Trophoblast cell (in vitro differentiated cells and primary cell): Measurements from ENCODE around the gene PRM2.

Source experiments
- DNase-seq, 2 donors: peaks; one replicate each; pipeline ENCODE4 v3.0.0-alpha.2; 2016
- H2AFZ ChIP-seq: 2 replicates; pipeline ENCODE4 v1.6.1; 2013; ENCODE audit warnings: low read length, moderate library complexity, mild to moderate bottlenecking; ENCODE audit not compliant: insufficient read depth, poor library complexity
- H2AK5ac ChIP-seq: 2 replicates; pipeline ENCODE4 v1.6.1; 2013; ENCODE audit warnings: mild to moderate bottlenecking, low read length
- H2BK120ac ChIP-seq: 2 replicates; pipeline ENCODE4 v1.6.1; 2013; ENCODE audit warnings: low read length, mild to moderate bottlenecking, moderate library complexity; ENCODE audit not compliant: insufficient read depth, poor library complexity
- H2BK12ac ChIP-seq: 2 replicates; pipeline ENCODE4 v1.6.1; 2013; ENCODE audit warnings: mild to moderate bottlenecking, low read length, moderate library complexity
- H2BK5ac ChIP-seq: 2 replicates; pipeline ENCODE4 v1.6.1; 2013; ENCODE audit warnings: low read length, low read depth, moderate library complexity, mild to moderate bottlenecking; ENCODE audit not compliant: poor library complexity
- H3K14ac ChIP-seq: 2 replicates; pipeline ENCODE4 v1.6.1; 2013; ENCODE audit warnings: mild to moderate bottlenecking, low read length
- H3K18ac ChIP-seq: 2 replicates; pipeline ENCODE4 v1.6.1; 2013; ENCODE audit warnings: mild to moderate bottlenecking, low read length
- H3K23ac ChIP-seq: 2 replicates; pipeline ENCODE4 v1.6.1; 2013; ENCODE audit warnings: low read length
- H3K27ac ChIP-seq: 2 replicates; pipeline ENCODE4 v1.5.1; 2013; ENCODE audit warnings: low read depth, mild to moderate bottlenecking, inconsistent platforms, low read length, moderate library complexity
- H3K27me3 ChIP-seq: 2 replicates; pipeline ENCODE4 v1.6.1; 2013; ENCODE audit warnings: inconsistent platforms, mild to moderate bottlenecking, low read length, moderate library complexity; ENCODE audit not compliant: insufficient read depth
- H3K36me3 ChIP-seq, 2 experiments: 1 replicate in 1 of 2; 2 replicates in 1 of 2; pipeline ENCODE4 v1.6.1; 2013; ENCODE audit warnings: low read length in 2 of 2, mild to moderate bottlenecking in 2 of 2, moderate library complexity in 1 of 2; ENCODE audit not compliant: insufficient read depth in 2 of 2, control insufficient read depth in 1 of 2
- H3K4ac ChIP-seq: 2 replicates; pipeline ENCODE4 v1.6.1; 2013; ENCODE audit warnings: low read depth, mild to moderate bottlenecking, low read length, moderate library complexity
- H3K4me1 ChIP-seq, 2 experiments: 1 replicate in 1 of 2; 2 replicates in 1 of 2; pipeline ENCODE4 v1.6.1; 2013; ENCODE audit warnings: low read length in 2 of 2, mild to moderate bottlenecking in 2 of 2, moderate library complexity in 1 of 2; ENCODE audit not compliant: insufficient read depth in 2 of 2, control insufficient read depth in 1 of 2
- H3K4me2 ChIP-seq: 2 replicates; pipeline ENCODE4 v1.6.1; 2013; ENCODE audit warnings: inconsistent platforms, mild to moderate bottlenecking, low read length, moderate library complexity
- H3K4me3 ChIP-seq: 2 replicates; pipeline ENCODE4 v1.5.1; 2013; ENCODE audit warnings: mild to moderate bottlenecking, low read depth, low read length, inconsistent platforms
- H3K79me1 ChIP-seq: one replicate; pipeline ENCODE4 v1.6.1; 2013; ENCODE audit warnings: low read length
- H3K79me2 ChIP-seq: 2 replicates; pipeline ENCODE4 v1.6.1; 2013; ENCODE audit warnings: low read length, mild to moderate bottlenecking; ENCODE audit not compliant: control insufficient read depth, insufficient read depth, poor library complexity
- H3K9ac ChIP-seq: 2 replicates; pipeline ENCODE4 v1.6.1; 2013; ENCODE audit warnings: mild to moderate bottlenecking, low read length
- H3K9me3 ChIP-seq: 2 replicates; pipeline ENCODE4 v1.6.1; 2013; ENCODE audit warnings: low read depth, mild to moderate bottlenecking, control low read depth, inconsistent platforms, low read length; ENCODE audit not compliant: insufficient read depth
- H4K12ac ChIP-seq: 2 replicates; pipeline ENCODE4 v1.6.1; 2013; ENCODE audit warnings: low read depth, mild to moderate bottlenecking, low read length, moderate library complexity
- H4K8ac ChIP-seq: 2 replicates; pipeline ENCODE4 v1.6.1; 2013; ENCODE audit warnings: low read depth, mild to moderate bottlenecking, low read length, moderate library complexity
- H4K91ac ChIP-seq: one replicate; pipeline ENCODE4 v1.6.1; 2013; ENCODE audit warnings: low read depth, mild to moderate bottlenecking, low read length, moderate library complexity
- WGBS: extraction: QIAGEN DNeasy Blood & Tissue Kit; methylation state at CpG from one replicate; pipeline ENCODE4 v1.1.7; 2013; ENCODE audit warnings: missing lambda C conversion rate; ENCODE audit not compliant: insufficient read length, insufficient coverage; ENCODE audit errors: extremely low coverage; 5-methylcytosine and 5-hydroxymethylcytosine counted together

The PRM2 gene

DNA sequence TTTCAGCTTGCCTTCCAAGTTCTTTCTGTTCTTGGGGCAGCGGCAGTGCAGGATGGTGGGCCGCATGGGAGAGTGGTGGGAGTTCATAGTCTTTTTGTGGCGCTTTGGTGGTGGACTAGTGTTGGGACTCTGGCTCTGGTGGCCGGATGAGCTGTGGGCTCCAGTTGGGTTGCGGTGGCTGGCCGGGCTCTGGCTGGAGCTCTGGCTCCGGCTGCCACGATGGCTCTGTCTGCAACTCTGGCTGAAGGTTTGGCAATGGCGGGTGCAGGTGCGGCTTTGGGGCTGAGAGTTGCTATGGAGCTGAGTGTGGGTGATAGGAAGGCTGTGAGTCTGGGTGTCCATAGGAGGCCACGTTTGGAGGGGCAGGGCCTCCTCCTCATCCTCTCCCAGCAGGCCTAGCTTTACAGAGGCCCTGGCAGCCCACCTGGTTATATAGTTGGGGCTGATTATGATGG lies 7.3 kb downstream of the PRM2 start, which contains the start of gene TNP2:
TSS of gene TNP2 (minus strand) at position 405 of the 455 bp plus-strand sequence. CDS start at position 342, 63 bp downstream.
- no peak within 1 kb of the TSS for H3K18ac ChIP-seq
- no peak within 1 kb of the TSS for H3K9ac ChIP-seq
- H3K9me3 ChIP-seq: peaks cover 2% of the 10 kb centered on the region
- H3K27me3 ChIP-seq: no peaks in the 10 kb centered on the region
- H3K14ac ChIP-seq: no peak within 1 kb of the TSS
- no peak within 1 kb of the TSS for H2BK5ac ChIP-seq
- no peak within 1 kb of the TSS for H2BK120ac ChIP-seq
- H2AK5ac ChIP-seq: no peak within 1 kb of the TSS
- no peak for DNase-seq
- H3K27ac ChIP-seq: no peak within 1 kb of the TSS
- H3K23ac ChIP-seq: no peak within 1 kb of the TSS
- H2AFZ ChIP-seq: no peak within 1 kb of the TSS
- no peak within 1 kb of the TSS for H3K4ac ChIP-seq
- no CpG with 5 or more reads among the region's 11 CpGs for WGBS
- no peak within 1 kb of the TSS for H2BK12ac ChIP-seq
- H3K36me3 ChIP-seq: no peaks in the 10 kb centered on the region
- no peak within 1 kb of the TSS for H3K4me2 ChIP-seq
- H4K8ac ChIP-seq: no peak within 1 kb of the TSS
- no peak within 1 kb of the TSS for H3K4me3 ChIP-seq
- no peaks in the 10 kb centered on the region for H3K79me1 ChIP-seq
- H4K91ac ChIP-seq: no peak within 1 kb of the TSS
- no peak within 1 kb of the TSS for H4K12ac ChIP-seq
- no peaks in the 10 kb centered on the region for H3K79me2 ChIP-seq
- H3K4me1 ChIP-seq: peaks cover 0 to 5% of the 10 kb centered on the region in 2 experiments

DNA sequence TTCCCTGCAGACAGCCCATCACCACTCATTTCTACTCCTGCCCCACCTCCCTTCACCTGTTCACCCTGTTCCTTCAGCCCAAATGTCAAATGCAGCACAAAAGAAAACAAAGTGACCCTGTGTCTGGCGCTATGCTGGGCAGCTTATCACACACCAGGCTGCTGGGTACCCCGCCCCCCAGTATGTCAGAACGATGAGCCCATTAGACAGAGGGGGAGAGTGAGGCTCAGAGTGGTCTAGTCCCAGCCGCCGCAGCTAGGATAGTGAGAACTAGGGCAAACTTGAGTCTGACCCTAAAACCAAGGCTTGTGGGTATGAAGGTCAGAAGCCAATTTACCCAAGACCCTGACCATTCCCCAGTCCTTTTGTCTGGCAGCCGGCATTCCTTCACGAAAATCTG lies 11.2 kb downstream of the PRM2 start:
- no peaks in the 10 kb centered on the region for H3K79me2 ChIP-seq
- no peak overlapping the region for H2BK12ac ChIP-seq
- peaks cover 4% of the 10 kb centered on the region for H3K79me1 ChIP-seq
- WGBS: no CpG with 5 or more reads among the region's 7 CpGs
- H3K27me3 ChIP-seq: no peaks in the 10 kb centered on the region
- no peak overlapping the region for H3K14ac ChIP-seq
- H3K18ac ChIP-seq: no peak overlapping the region
- no peak overlapping the region for H3K27ac ChIP-seq
- no peak for DNase-seq
- no peak overlapping the region for H4K8ac ChIP-seq
- no peaks in the 10 kb centered on the region for H3K36me3 ChIP-seq
- H3K4me2 ChIP-seq: no peak overlapping the region
- H2BK120ac ChIP-seq: no peak overlapping the region
- no peak overlapping the region for H4K91ac ChIP-seq
- no peaks in the 10 kb centered on the region for H3K9me3 ChIP-seq
- no peak overlapping the region for H4K12ac ChIP-seq
- H2AFZ ChIP-seq: no peak overlapping the region
- no peak overlapping the region for H2AK5ac ChIP-seq
- H3K4me3 ChIP-seq: no peak overlapping the region
- no peak overlapping the region for H2BK5ac ChIP-seq
- no peak overlapping the region for H3K4ac ChIP-seq
- H3K4me1 ChIP-seq: peaks cover 12% of the 10 kb centered on the region in 2 experiments
- no peak overlapping the region for H3K9ac ChIP-seq
- H3K23ac ChIP-seq: no peak overlapping the region

DNA sequence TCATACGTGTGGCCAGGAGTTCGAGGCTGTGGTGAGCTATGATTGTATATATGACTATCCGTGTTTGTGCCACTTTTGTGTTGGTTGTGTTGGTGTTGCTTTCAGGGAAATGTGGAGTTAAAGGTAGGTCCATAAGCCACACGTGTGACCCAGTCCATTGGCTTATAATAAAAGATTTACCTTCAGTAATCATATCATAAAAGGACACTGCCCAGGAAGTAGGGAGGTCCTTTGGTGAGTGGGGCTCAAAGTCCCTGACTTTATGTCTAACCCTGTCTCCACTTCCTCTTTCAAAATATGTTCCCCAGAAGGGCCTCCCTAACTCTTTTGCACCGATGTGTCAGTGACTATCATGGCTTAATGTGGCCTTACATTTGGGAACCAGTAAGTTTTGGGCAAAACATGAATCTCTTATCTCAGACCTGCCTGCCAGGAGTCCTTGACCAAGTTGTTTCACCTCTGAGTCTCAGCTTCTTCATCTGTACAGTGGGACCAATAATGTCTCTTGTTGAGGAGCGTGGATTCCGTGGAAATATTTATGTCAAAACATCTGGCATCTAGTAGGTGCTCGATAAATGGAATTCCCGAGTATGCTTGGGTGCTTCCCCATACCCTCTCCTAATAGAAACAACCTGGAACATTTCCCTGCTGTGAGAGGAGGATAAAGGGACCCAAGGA lies 12.0 kb downstream of the PRM2 start:
- Histone ChIP-seq H4K12ac (no peak overlapping the region), H3K9me3 (no peaks in the 10 kb centered on the region), H2BK12ac (no peak overlapping the region), H3K79me2 (no peaks in the 10 kb centered on the region), H3K4me1 (peaks cover 14 to 16% of the 10 kb centered on the region in 2 experiments), H3K36me3 (no peaks in the 10 kb centered on the region), H3K4ac (no peak overlapping the region), H3K23ac (no peak overlapping the region), H2BK5ac (no peak overlapping the region), H3K27me3 (no peaks in the 10 kb centered on the region), H4K91ac (no peak overlapping the region), H3K9ac (no peak overlapping the region), H3K18ac (no peak overlapping the region), H3K79me1 (peaks cover 4% of the 10 kb centered on the region), H3K14ac (no peak overlapping the region), H2BK120ac (no peak overlapping the region), H4K8ac (no peak overlapping the region), H2AFZ (no peak overlapping the region), H2AK5ac (no peak overlapping the region), H3K4me2 (no peak overlapping the region), H3K27ac (no peak overlapping the region), H3K4me3 (no peak overlapping the region)
- DNase-seq: no peak
- WGBS: no CpG with 5 or more reads among the region's 9 CpGs

DNA sequence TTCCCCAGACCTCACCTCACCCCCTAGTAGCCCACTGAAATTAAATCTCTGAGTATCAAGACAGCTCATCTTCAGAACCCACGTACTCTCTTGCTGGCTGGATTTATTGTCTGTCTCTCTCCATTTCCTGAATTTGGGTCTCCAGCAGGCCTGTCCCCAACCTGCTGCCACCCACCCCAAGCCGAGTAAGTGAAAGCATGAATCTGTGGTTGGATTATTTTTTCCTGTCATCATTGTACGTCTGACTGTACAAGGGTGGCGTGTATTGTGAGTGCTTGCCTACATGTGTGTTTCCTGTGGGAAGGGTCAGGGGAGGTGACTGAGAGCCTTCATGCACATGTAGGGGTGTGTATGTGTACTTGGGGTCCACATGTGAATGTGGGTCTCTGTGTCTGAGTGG lies 12.5 kb downstream of the PRM2 start:
- Histone ChIP-seq H2BK12ac (no peak overlapping the region), H4K91ac (no peak overlapping the region), H4K12ac (no peak overlapping the region), H2BK5ac (no peak overlapping the region), H3K27me3 (no peaks in the 10 kb centered on the region), H3K4me2 (no peak overlapping the region), H2BK120ac (no peak overlapping the region), H3K36me3 (no peaks in the 10 kb centered on the region), H3K4me3 (no peak overlapping the region), H3K9ac (no peak overlapping the region), H3K79me1 (peaks cover 4% of the 10 kb centered on the region), H3K18ac (no peak overlapping the region), H2AK5ac (no peak overlapping the region), H3K9me3 (peaks cover 2% of the 10 kb centered on the region), H3K23ac (no peak overlapping the region), H3K4me1 (peaks cover 14 to 16% of the 10 kb centered on the region in 2 experiments), H3K79me2 (no peaks in the 10 kb centered on the region), H4K8ac (no peak overlapping the region), H3K4ac (no peak overlapping the region), H2AFZ (no peak overlapping the region), H3K14ac (no peak overlapping the region), H3K27ac (no peak overlapping the region)
- no peak for DNase-seq
- WGBS: no CpG with 5 or more reads among the region's 4 CpGs
